Calu3 (cell line): ENCODE measurements around the gene FYB2. TPM values are rescaled to one million over a fixed set of nuclear protein-coding genes. Genes with fewer than 3 reads are reported as not detected.

Experiments used
- BruUV-seq: library from RNA; stranded (reverse); fragments of 400-500 nt; replicated peaks from 2 replicates; lab custom pipeline; 2021; lab: Mats Ljungman, UMichigan
- CTCF ChIA-PET: fragments of 300-600 bp; sonication (Branson Sonifier 250); formaldehyde crosslinking; loops from one replicate; lab custom pipeline; 2022; ENCODE audit warnings: antibody characterized with exemption; lab: Charles Lee
- DNase-seq: peaks from one replicate; pipeline ENCODE4 v3.0.0; 2022
- H3K27ac Mint-ChIP-seq: one replicate; pipeline ENCODE4 v1.8.0; 2022; ENCODE audit warnings: mixed read lengths; ENCODE audit not compliant: unreplicated experiment
- H3K27me3 Mint-ChIP-seq: one replicate; pipeline ENCODE4 v1.8.0; 2022; ENCODE audit warnings: mixed read lengths; ENCODE audit not compliant: unreplicated experiment
- H3K36me3 Mint-ChIP-seq: one replicate; pipeline ENCODE4 v1.8.0; 2022; ENCODE audit warnings: mild to moderate bottlenecking, moderate library complexity, mixed read lengths; ENCODE audit not compliant: insufficient read depth, unreplicated experiment
- H3K4me1 Mint-ChIP-seq: one replicate; pipeline ENCODE4 v1.8.0; 2022; ENCODE audit warnings: mild to moderate bottlenecking, low read depth, mixed read lengths; ENCODE audit not compliant: unreplicated experiment
- H3K4me3 Mint-ChIP-seq: one replicate; pipeline ENCODE4 v1.8.0; 2022; ENCODE audit warnings: mild to moderate bottlenecking, low read depth, moderate library complexity, mixed read lengths; ENCODE audit not compliant: unreplicated experiment
- H3K9me3 Mint-ChIP-seq: one replicate; pipeline ENCODE4 v1.8.0; 2022; ENCODE audit warnings: low read depth, mixed read lengths; ENCODE audit not compliant: unreplicated experiment
- CTCF ChIP-seq: fragments of 200-600 bp; IDR thresholded peaks from one replicate; pipeline ENCODE4 v1.8.0; 2022; ENCODE audit warnings: antibody characterized with exemption; ENCODE audit not compliant: unreplicated experiment
- intact Hi-C: fragments of 100-400 bp; cut with micrococcal nuclease; formaldehyde crosslinking; loops from one replicate; pipeline ENCODE4 v1.10.0; 2022; ENCODE audit not compliant: unreplicated experiment
- total RNA-seq: library from RNA; stranded (reverse); gene quantifications from 2 replicates; pipeline ENCODE4 v1.2.3, GENCODE V29; 2022

The FYB2 gene
- total RNA-seq, 1 experiment from 2014 or later, result not detected

DNA sequence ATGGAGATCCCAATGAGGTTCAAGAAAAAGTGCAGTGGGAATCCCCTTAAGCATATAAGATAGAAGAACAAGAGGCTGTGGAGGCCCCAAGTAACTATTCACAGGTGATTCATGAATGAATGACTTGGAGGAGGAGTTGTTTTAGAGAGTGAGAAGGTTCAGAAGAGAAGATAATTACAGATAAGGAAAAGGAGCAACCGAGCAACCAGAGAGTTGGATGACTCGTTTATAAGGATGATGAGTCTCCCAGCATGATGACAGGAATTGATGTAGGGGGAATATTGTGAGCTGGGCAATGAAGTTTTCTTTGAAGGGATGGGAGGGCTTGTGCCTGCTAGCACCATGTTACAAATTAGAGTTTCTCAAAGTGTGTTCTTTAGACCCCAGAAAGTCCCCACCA lies 45.2 kb upstream of the FYB2 start:
- Mint-ChIP-seq H3K4me3 (no peak overlapping the region), H3K27me3 (no peaks in the 10 kb centered on the region), H3K9me3 (peaks cover 7% of the 10 kb centered on the region), H3K36me3 (no peaks in the 10 kb centered on the region), H3K27ac (no peak overlapping the region), H3K4me1 (no peaks in the 10 kb centered on the region)
- no peak for DNase-seq
- intact Hi-C loops, result no loop called here
- no peak for TF ChIP-seq CTCF
- no TSS peak for BruUV-seq
- CTCF ChIA-PET, result no interaction called here

- Mint-ChIP-seq H3K4me3 (no peak overlapping the region), H3K27me3 (no peaks in the 10 kb centered on the region), H3K27ac (no peak overlapping the region), H3K36me3 (no peaks in the 10 kb centered on the region), H3K4me1 (no peaks in the 10 kb centered on the region), H3K9me3 (peaks cover 7% of the 10 kb centered on the region)
- intact Hi-C loops, result no loop called here
- BruUV-seq, result no TSS peak
- no peak for TF ChIP-seq CTCF
- CTCF ChIA-PET, result no interaction called here
- DNase-seq, result no peak
These were observed 44.2 kb upstream of the FYB2 start for GRCh38 chr1:56863265-56863992.

DNA sequence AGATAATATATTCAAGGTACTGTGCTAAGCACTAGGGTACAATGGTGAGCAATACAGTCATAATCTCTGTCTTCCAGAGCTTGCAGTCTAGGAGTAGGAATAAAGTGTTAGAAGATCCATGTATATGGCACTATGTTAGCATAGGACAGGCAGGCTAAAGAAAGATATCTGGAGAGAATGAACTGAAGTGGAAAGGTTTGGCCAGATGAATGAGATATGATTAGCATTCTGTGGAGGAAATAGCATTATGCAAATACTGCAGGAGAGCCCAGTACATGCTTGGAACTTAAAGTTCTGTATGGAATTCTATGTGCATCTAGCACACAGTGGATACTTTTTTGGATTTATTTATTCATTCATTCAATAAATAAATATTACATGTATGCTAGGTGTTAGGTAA lies 40.1 kb upstream of the FYB2 start:
- H3K4me3 Mint-ChIP-seq, result no peak overlapping the region
- no peak for TF ChIP-seq CTCF
- no TSS peak for BruUV-seq
- H3K27me3 Mint-ChIP-seq, result no peaks in the 10 kb centered on the region
- no peak for DNase-seq
- intact Hi-C loops, result no loop called here
- no peak overlapping the region for H3K27ac Mint-ChIP-seq
- H3K4me1 Mint-ChIP-seq, result no peaks in the 10 kb centered on the region
- H3K36me3 Mint-ChIP-seq, result no peaks in the 10 kb centered on the region
- H3K9me3 Mint-ChIP-seq, result peaks cover 7% of the 10 kb centered on the region
- CTCF ChIA-PET, result no interaction called here

DNA sequence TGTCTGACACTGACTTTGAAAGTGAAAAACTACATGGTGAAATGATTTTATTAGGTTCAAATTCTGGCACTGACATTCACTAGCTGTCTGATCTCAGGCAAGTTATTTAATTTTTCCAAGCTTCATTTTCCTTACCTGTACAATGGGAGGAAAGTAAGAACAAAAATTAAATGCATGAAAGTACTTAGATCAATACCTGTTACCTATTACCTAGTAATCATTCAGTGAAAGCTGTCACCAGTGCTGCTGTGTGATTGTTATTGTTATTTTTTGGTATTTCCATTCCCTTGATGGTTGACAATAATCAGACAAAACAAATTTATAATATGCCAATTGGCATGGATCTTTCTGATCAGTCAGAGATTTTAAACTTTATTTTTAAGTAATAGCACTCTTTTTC lies 37.0 kb upstream of the FYB2 start:
- CTCF ChIA-PET, result no interaction called here
- no peaks in the 10 kb centered on the region for H3K4me1 Mint-ChIP-seq
- DNase-seq, result no peak
- no peak for TF ChIP-seq CTCF
- BruUV-seq, result no TSS peak
- H3K36me3 Mint-ChIP-seq, result no peaks in the 10 kb centered on the region
- intact Hi-C loops, result no loop called here
- no peak overlapping the region for H3K27ac Mint-ChIP-seq
- peaks cover 7% of the 10 kb centered on the region for H3K9me3 Mint-ChIP-seq
- H3K27me3 Mint-ChIP-seq, result peaks cover 8% of the 10 kb centered on the region
- no peak overlapping the region for H3K4me3 Mint-ChIP-seq
